Keratinocyte (primary cell): ENCODE data around the gene USP20. TPM values are rescaled to one million over a fixed set of nuclear protein-coding genes. Genes with fewer than 3 reads are reported as not detected.
A peak's percentile ranks its signal among the peaks of the same experiment; 100 is the strongest.

Experiments used
- DNase-seq: peaks from one replicate; pipeline ENCODE4 v3.0.0-alpha.2; 2011; ENCODE audit warnings: low read depth, missing footprints, low spot score
- FAIRE-seq: peaks from 2 replicates; lab custom pipeline; 2011; peaks lifted over from hg19 to GRCh38; lab: Jason Lieb, UNC
- H2AFZ ChIP-seq: 2 replicates; pipeline ENCODE4 v1.6.0; 2012; ENCODE audit warnings: low read length, control low read depth, inconsistent platforms; ENCODE audit not compliant: control insufficient read depth
- H3K27ac ChIP-seq: 2 replicates; pipeline ENCODE4 v1.5.1; 2011; ENCODE audit warnings: low read length; ENCODE audit not compliant: control insufficient read depth, insufficient read depth
- H3K27me3 ChIP-seq: 3 replicates; pipeline ENCODE4 v1.6.0; 2011; ENCODE audit warnings: low read length; ENCODE audit not compliant: control insufficient read depth, insufficient read depth; ENCODE audit errors: extremely low read depth
- H3K36me3 ChIP-seq, 2 experiments: 2 replicates in 1 of 2; 3 replicates in 1 of 2; pipeline ENCODE4 v1.5.1; 2011; ENCODE audit warnings: low read length in 2 of 2, mild to moderate bottlenecking in 1 of 2; ENCODE audit not compliant: control insufficient read depth in 2 of 2, insufficient read depth in 2 of 2; ENCODE audit errors: extremely low read depth in 1 of 2
- H3K4me1 ChIP-seq: 3 replicates; pipeline ENCODE4 v1.5.1; 2011; ENCODE audit warnings: low read length; ENCODE audit not compliant: control insufficient read depth, insufficient read depth; ENCODE audit errors: extremely low read depth
- H3K4me2 ChIP-seq: 3 replicates; pipeline ENCODE4 v1.6.0; 2011; ENCODE audit warnings: low read depth, low read length; ENCODE audit not compliant: control insufficient read depth, insufficient read depth; ENCODE audit errors: extremely low read depth
- H3K4me3 ChIP-seq, 3 experiments: fragments of 200-600 bp in 1 of 3; sonication (generic) in 1 of 3; 2 replicates in 2 of 3; 3 replicates in 1 of 3; pipeline ENCODE4 v1.5.1; 2011 to 2016; ENCODE audit warnings: low read length in 3 of 3, mild to moderate bottlenecking in 3 of 3, control low read depth in 2 of 3, inconsistent platforms in 1 of 3, low read depth in 1 of 3, mixed read lengths in 1 of 3, mixed run types in 1 of 3, moderate library complexity in 1 of 3; ENCODE audit not compliant: control insufficient read depth in 2 of 3, insufficient read depth in 2 of 3; ENCODE audit errors: extremely low read depth in 1 of 3
- H3K79me2 ChIP-seq: 2 replicates; pipeline ENCODE4 v1.6.0; 2012; ENCODE audit warnings: low read length; ENCODE audit not compliant: control insufficient read depth, insufficient read depth
- H3K9ac ChIP-seq: 3 replicates; pipeline ENCODE4 v1.6.0; 2011; ENCODE audit warnings: low read length; ENCODE audit not compliant: control insufficient read depth, insufficient read depth; ENCODE audit errors: extremely low read depth
- H3K9me1 ChIP-seq: 3 replicates; pipeline ENCODE4 v1.6.0; 2011; ENCODE audit warnings: low read length; ENCODE audit not compliant: control insufficient read depth, insufficient read depth; ENCODE audit errors: extremely low read depth
- H3K9me3 ChIP-seq: 2 replicates; pipeline ENCODE4 v1.5.1; 2012; ENCODE audit warnings: low read depth, low read length; ENCODE audit not compliant: control insufficient read depth
- H4K20me1 ChIP-seq: 3 replicates; pipeline ENCODE4 v1.6.0; 2011; ENCODE audit warnings: low read length; ENCODE audit not compliant: control insufficient read depth, insufficient read depth; ENCODE audit errors: extremely low read depth
- CTCF ChIP-seq, 3 experiments: IDR thresholded peaks in 1 of 3; conservative IDR thresholded peaks in 1 of 3; optimal IDR thresholded peaks in 1 of 3; 2 replicates in 2 of 3; 3 replicates in 1 of 3; pipeline versions ENCODE3 to v1.5.1; 2011; ENCODE audit warnings: low read length in 3 of 3, mild to moderate bottlenecking in 3 of 3, moderate library complexity in 2 of 3, control low read depth in 1 of 3, inconsistent platforms in 1 of 3; ENCODE audit not compliant: insufficient read depth in 2 of 3; ENCODE audit errors: extremely low read depth in 1 of 3
- EZH2 ChIP-seq: IDR thresholded peaks from one replicate; pipeline ENCODE4 v1.6.1; 2012; ENCODE audit warnings: inconsistent platforms, mild to moderate bottlenecking, low read length, moderate library complexity
- dilution Hi-C: fragments of 300-500 bp; cut with MboI; formaldehyde crosslinking; loops from one replicate; pipeline ENCODE4 v1.7.0; 2020; ENCODE audit warnings: low sequenced_read_pairs; ENCODE audit not compliant: extremely low pct_ligation_motif_present
- polyA plus RNA-seq, 5 experiments: library from polyadenylated mRNA; depleted of rRNA in 3 of 5; stranded (reverse) in 3 of 5; stranded (forward) in 1 of 5; unstranded in 1 of 5; fragments of >200 nt; gene quantifications; 1 replicate in 1 of 5; 2 replicates in 3 of 5; 3 replicates in 1 of 5; pipeline versions ENCODE4 v1.2.1 to v1.2.3, GENCODE V29; 2011 to 2012; ENCODE audit warnings: missing spikeins in 2 of 5, low read depth in 1 of 5, low replicate concordance in 1 of 5

The USP20 gene
- polyA plus RNA-seq, 1 donor (not counting 4 experiments of a cell fraction or from before 2014, with no cell fraction given), result 6.4 TPM

- peak overlapping the region; percentile 76 for H2AFZ ChIP-seq
- peak overlapping the region; percentile 93 for H3K9ac ChIP-seq
- DNase-seq (no peak), FAIRE-seq (no peak)
- TF ChIP-seq EZH2, result no peak
- no peak for TF ChIP-seq CTCF (optimal IDR thresholded peaks at IDR 0.05 in 1 of 3, IDR thresholded peaks at IDR 0.05 in 1 of 3, conservative IDR thresholded peaks at IDR 0.05 in 1 of 3; ENCODE audit: extremely low read depth in 1 of 3, insufficient read depth in 2 of 3, low read length in 3 of 3)
- peak overlapping the region; percentile 76 to 99 (median 99) for H3K4me3 ChIP-seq
- H3K27ac ChIP-seq, result peak overlapping the region; percentile 63
- no peaks in the 10 kb centered on the region for H3K9me3 ChIP-seq
- peaks cover 15% of the 10 kb centered on the region for H3K4me1 ChIP-seq
- no peaks in the 10 kb centered on the region for H4K20me1 ChIP-seq
- peak overlapping the region; percentile 98 for H3K4me2 ChIP-seq
- dilution Hi-C loops, result no loop called here
- H3K36me3 ChIP-seq, result peaks cover 1 to 5% of the 10 kb centered on the region in 2 experiments
- H3K27me3 ChIP-seq, result no peaks in the 10 kb centered on the region
- no peaks in the 10 kb centered on the region for H3K9me1 ChIP-seq
- H3K79me2 ChIP-seq, result peaks cover 18% of the 10 kb centered on the region
These were observed 1.2 kb downstream of the USP20 start for GRCh38 chr9:129836311-129837007.

GRCh38 chr9:129838707-129839259, 3.5 kb downstream of the USP20 start:
- Histone ChIP-seq H3K27me3 (no peaks in the 10 kb centered on the region), H3K27ac (no peak overlapping the region), H3K36me3 (no peaks in the 10 kb centered on the region), H3K9me1 (no peaks in the 10 kb centered on the region), H4K20me1 (no peaks in the 10 kb centered on the region), H3K9ac (no peak overlapping the region), H3K4me1 (peaks cover 13% of the 10 kb centered on the region), H3K79me2 (peaks cover 12% of the 10 kb centered on the region), H3K4me3 (no peak overlapping the region), H2AFZ (no peak overlapping the region), H3K9me3 (no peaks in the 10 kb centered on the region), H3K4me2 (no peak overlapping the region)
- DNase-seq (no peak), FAIRE-seq (no peak)
- TF ChIP-seq EZH2 (no peak), CTCF (optimal IDR thresholded peaks at IDR 0.05 in 1 of 3, IDR thresholded peaks at IDR 0.05 in 1 of 3, conservative IDR thresholded peaks at IDR 0.05 in 1 of 3; ENCODE audit: extremely low read depth in 1 of 3, insufficient read depth in 2 of 3, low read length in 3 of 3) (no peak)
- dilution Hi-C loops, result no loop called here
